DMS53 treated with DMSO at 0.1 percent for 48 hours (cell line): ENCODE results near the gene MMP1.
"Not testable (repeated sequence)": the region's sequence is repeated elsewhere in the genome, so short reads cannot be mapped to it uniquely, and the experiment has no call there.

Source experiments
- DNase-seq: peaks from one replicate; lab custom pipeline; 2025; ENCODE audit not compliant: unreplicated experiment; lab: John Stamatoyannopoulos, UW

MMP1 gene

GRCh38 chr11:102761646-102762238 lies 36.2 kb downstream of the MMP1 start:
- no peak for DNase-seq

GRCh38 chr11:102760344-102761035 lies 37.5 kb downstream of the MMP1 start:
- DNase-seq, result peak; percentile 3

GRCh38 chr11:102757823-102758549 lies 40.0 kb downstream of the MMP1 start:
- DNase-seq, result peak; percentile 32

- DNase-seq, result no peak
These were observed 44.7 kb downstream of the MMP1 start for GRCh38 chr11:102753267-102753666.

- no peak for DNase-seq
These were observed 46.3 kb downstream of the MMP1 start for GRCh38 chr11:102751673-102752072.

- no peak for DNase-seq
These were observed 48.7 kb downstream of the MMP1 start for GRCh38 chr11:102749101-102749722.

- DNase-seq, result not testable (repeated sequence)
These were observed 51.0 kb downstream of the MMP1 start for GRCh38 chr11:102746746-102747578.
